T-helper 1 cell treated with Interleukin-12 subunit alpha and Interleukin-12 subunit beta and Interleukin-4 antibody, amounts not matched to agents 30 ng/mL and 1 ng/mL, for 36 hours (primary cell): Measurements from ENCODE around the gene TRIM38. TPM values are rescaled to one million over a fixed set of nuclear protein-coding genes. Genes with fewer than 3 reads are reported as not detected.

ENCODE experiments used
- total RNA-seq: library from RNA; stranded (reverse); gene quantifications from 2 replicates; pipeline ENCODE4 v1.2.3, GENCODE V29; 2022

Gene TRIM38
- total RNA-seq, 1 donor from 2014 or later: 29.4 TPM

Other genes with a start within 250 kb of the TRIM38 start
- gene SLC17A4, start 208.1 kb upstream of the TRIM38 start, total RNA-seq: not detected in 2 replicates
- gene SLC17A1, start 130.8 kb upstream of the TRIM38 start, total RNA-seq: 0.15 TPM in 1 of 2 replicates, not detected in the other
- 0.59 and 0.66 TPM in 2 replicates for gene SLC17A3, start 88.6 kb upstream of the TRIM38 start, total RNA-seq
- gene SLC17A2, start 32.1 kb upstream of the TRIM38 start, total RNA-seq: not detected in 2 replicates
- gene HFE, start 124.6 kb downstream of the TRIM38 start, total RNA-seq: 2.6 and 4.2 TPM in 2 replicates